Stimulated activated naive CD4-positive, alpha-beta T cell treated with Interleukin-2 at 50 U/mL for 16 hours (primary cell): Measurements from ENCODE around the gene NUDC.
"Not testable (repeated sequence)": the region's sequence is repeated elsewhere in the genome, so short reads cannot be mapped to it uniquely, and the experiment has no call there.

Experiments
- DNase-seq: peaks from one replicate; lab custom pipeline; 2025; lab: John Stamatoyannopoulos, UW

NUDC gene

GRCh38 chr1:26911399-26912146 is 10.0 kb upstream of the NUDC start:
- DNase-seq = no peak

GRCh38 chr1:26912147-26912490 is 9.4 kb upstream of the NUDC start:
- no peak for DNase-seq

GRCh38 chr1:26913389-26913753 is 8.2 kb upstream of the NUDC start:
- DNase-seq = no peak

DNA sequence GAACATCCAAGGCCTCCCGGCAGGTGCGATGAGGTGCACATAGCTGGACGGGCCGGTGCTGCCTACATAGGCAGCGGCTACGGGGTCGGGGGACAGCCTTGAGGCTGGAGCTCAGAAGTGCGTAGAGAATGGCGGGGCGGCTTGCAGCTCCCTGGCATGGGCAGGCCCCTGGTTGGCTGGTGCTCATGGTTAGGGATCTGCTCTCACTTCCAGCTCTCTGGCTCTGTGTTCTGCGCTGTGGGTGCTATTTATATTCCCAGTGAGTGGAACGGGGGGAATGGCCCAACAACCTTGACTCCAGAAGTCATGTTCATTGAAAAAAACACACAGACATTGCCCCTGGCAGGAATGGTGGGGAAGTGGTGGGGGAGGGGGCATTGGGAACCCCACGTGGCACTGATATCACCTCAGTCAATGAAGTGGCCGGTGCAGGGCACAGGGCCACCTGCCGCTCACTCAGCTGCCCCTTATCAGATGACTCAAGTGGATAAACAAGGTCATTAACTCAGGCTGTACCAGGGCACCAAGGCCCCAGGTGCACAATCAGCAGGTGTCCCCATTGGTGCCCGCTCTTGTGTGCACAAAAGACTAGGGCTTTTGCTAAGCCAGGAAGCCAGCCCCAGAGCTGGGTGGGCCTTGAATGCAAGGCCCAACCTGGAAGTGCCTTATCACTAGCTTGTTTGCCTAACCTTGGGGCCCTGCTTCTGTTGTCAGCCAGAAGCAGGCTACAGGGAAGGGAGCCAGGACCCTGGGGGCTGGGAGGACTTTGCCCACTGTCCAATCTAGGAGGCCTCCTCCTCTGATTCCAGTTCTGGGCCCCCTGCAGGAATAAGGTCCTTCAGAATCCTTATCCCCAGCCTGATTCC is 7.6 kb upstream of the NUDC start, which contains the start of gene NR0B2:
Gene NR0B2 (minus strand): TSS at position 222 of the 866 bp plus-strand sequence. CDS start 35 bp downstream, at position 187.
- no peak for DNase-seq

- no peak for DNase-seq
Observed at GRCh38 chr1:26915204-26915842, 6.2 kb upstream of the NUDC start.

- no peak for DNase-seq
Observed at GRCh38 chr1:26921126-26921539, 410 bp upstream of the NUDC start.

DNA sequence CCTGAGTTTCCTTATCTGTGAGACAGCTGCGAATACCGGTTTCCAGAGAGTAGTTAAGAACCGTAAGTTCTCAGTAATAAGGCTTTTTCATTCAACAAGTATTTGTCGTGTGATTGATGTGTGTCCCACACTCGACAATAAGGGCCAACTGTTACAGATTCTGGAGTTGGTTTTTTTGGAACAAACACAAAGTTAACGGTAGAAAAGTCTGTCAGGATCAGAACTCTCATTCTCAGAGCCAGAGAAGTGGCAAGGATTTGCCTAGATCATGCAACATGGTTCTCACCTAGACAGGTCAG is 837 bp downstream of the NUDC start:
- DNase-seq = no peak

DNA sequence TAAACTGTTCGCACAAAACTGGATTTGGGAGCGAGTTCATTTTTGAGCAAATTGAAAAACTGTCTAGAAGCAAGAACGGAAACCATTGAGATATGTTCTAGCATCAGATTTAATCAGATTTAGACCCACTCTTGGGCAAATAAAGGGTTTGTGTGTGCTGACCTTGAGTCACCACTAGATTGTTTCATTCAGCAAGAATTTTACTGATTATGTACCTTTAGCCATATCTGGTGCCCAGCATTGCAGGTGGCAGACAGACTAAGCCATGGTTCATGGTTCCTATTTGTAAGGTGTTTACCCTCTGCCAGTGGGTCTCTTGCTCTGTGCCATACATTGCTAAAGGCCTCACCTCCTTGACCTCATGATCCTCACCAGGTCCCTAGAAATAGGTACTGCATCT is 1.4 kb downstream of the NUDC start:
- no peak for DNase-seq

DNA sequence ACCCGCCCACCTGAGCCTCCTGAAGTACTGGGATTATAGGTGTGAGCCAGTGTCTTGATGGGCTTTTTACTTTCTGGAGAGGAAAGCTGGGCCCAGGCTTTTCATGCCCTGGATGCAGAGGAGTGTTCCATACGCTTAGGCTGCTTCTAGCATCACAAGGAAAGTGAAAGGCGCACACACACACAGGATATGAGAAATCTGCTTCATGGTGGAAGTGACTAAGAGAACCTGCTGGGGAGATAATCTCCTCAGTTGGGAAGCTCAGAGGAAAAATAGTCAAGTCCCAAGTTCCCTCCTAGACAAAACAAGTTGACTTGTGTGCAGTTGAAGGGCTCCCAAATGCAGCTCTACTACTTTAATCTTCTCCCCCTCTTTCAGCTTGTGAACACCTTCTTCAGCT is 2.2 kb downstream of the NUDC start:
- no peak for DNase-seq

GRCh38 chr1:26932531-26932930 is 11.0 kb downstream of the NUDC start:
- DNase-seq = no peak

DNA sequence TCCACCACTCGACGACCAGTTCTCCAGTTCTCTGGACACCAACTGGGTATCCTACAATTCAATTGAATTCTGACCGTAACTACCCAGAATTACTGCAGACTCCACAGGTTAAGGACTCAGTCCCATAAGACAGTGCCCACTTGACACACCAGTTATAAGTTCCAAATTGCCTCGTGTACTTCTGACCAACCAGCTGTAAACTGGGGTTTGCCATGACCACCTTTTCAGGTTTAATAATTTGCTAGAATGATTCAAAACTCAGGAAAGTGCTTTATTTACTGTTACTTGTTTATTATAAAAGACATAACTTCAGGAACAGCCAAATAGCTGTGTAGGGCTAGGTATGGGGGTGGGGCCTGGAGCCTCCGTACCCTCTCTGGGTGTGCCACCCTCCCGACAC is 15.3 kb downstream of the NUDC start:
- no peak for DNase-seq

DNA sequence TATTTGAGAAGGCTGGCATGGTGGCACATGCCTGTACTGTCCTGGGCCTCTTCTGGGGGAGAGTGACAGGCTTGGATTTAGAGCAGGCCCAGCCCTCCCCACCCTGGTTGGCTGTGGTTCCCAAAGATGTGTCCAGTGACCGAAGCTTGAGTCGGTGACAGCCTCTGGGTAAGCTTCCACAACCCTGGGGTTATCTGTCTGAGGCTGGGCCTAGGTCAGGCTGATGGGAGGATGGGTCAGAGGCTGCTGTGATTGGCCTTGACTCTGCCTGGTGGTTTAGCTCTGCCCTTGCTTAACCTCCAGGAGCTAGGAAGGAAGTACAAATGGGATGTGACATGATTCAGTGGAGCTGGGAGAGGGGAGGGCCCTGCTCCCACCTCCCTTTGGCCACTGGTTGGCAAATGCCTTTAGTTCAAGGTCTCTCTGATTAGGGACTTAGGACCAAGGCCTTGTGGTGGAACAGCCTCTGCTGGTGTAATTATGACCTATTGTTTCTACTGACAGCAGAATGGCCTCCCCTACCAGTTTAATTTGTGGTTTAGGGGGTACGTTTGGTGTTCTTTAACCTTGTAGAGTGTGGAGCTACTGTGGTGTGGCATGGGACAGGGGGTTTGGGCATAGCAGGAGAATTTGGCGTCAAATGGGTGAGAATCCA is 16.6 kb downstream of the NUDC start:
- no peak for DNase-seq

GRCh38 chr1:26938659-26939025 is 17.1 kb downstream of the NUDC start:
- no peak for DNase-seq

DNA sequence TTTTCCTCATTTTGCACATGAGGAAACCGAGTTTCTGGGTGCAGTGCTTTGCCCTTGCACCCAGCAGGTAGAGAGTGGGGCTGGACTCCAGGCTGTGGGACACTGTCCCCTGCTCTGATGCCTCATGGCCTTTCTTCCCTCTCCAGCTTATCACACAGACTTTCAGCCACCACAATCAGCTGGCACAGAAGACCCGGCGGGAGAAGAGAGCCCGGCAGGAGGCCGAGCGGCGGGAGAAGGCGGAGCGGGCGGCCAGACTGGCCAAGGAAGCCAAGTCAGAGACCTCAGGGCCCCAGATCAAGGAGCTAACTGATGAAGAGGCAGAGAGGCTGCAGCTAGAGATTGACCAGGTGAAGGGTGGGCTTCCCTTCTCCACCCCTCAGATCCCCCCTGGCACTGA is 19.8 kb downstream of the NUDC start:
- DNase-seq = no peak

DNA sequence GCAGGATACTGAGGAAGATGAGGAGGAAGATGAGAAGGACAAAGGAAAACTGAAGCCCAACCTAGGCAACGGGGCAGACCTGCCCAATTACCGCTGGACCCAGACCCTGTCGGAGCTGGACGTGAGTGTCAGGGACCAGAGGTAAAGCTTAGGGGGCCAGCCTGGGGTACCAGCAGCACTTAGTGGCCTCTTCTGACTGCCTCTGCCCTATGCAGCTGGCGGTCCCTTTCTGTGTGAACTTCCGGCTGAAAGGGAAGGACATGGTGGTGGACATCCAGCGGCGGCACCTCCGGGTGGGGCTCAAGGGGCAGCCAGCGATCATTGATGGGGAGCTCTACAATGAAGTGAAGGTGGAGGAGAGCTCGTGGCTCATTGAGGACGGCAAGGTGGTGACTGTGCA is 21.1 kb downstream of the NUDC start:
- no peak for DNase-seq

GRCh38 chr1:26945138-26945537 is 23.6 kb downstream of the NUDC start:
- no peak for DNase-seq

- no peak for DNase-seq
Observed at GRCh38 chr1:26945728-26946127, 24.2 kb downstream of the NUDC start.

- no peak for DNase-seq
Observed at GRCh38 chr1:26946270-26946669, 24.7 kb downstream of the NUDC start.

DNA sequence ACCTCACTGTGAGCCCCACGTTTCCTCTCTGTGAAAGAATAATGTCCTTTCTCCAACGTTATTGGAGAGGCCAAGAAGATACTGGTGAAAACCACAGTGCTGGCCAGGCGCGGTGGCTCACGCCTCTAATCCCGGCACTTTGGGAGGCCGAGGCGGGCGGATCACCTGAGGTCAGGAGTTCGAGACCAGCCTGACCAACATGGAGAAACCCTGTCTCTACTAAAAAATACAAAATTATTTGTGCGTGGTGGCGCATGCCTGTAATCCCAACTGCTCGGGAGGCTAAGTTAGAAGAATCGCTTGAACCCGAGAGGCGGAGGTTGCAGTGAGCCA is 27.1 kb downstream of the NUDC start:
- DNase-seq = not testable (repeated sequence)

GRCh38 chr1:26949266-26949925 is 27.9 kb downstream of the NUDC start:
- no peak for DNase-seq

DNA sequence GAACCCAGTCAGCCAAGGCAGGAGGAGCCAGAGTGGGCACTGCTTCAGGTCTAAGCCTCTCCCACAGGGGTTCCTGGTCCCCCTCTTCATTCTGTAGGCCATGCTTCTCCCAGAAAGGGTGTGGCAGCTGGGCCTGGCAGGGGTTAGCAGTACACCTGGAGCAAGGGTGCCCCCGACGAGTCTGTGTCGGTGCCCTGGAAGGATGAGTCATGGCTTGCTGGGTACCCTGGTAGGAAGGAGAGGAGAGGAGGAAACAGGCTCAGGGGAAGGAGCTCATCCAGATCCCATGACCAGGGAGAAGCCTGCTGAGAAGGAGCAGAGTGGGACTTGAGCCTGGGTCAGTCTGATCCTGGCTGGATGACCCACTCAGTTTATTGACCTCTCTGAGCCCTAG is 28.4 kb downstream of the NUDC start:
- no peak for DNase-seq

GRCh38 chr1:26950602-26951001 is 29.1 kb downstream of the NUDC start:
- DNase-seq = no peak
